Lower leg skin (tissue), 4 donors: ENCODE data around the gene SCN3A. TPM values are rescaled to one million over a fixed set of nuclear protein-coding genes. Genes with fewer than 3 reads are reported as not detected.

Experiments used
- DNase-seq, 2 donors: peaks; one replicate each; pipeline ENCODE4 v3.0.0-alpha.2; 2019; ENCODE audit warnings: low spot score in 2 of 2
- H3K4me3 ChIP-seq: fragments of 200-600 bp; sonication (generic); 2 replicates; pipeline ENCODE4 v1.5.1; 2017; ENCODE audit warnings: mild to moderate bottlenecking, low read depth; ENCODE audit not compliant: poor library complexity, severe bottlenecking
- POLR2A ChIP-seq, 2 donors: fragments of 450-650 bp; IDR thresholded peaks; one replicate each; pipeline ENCODE4 v1.6.1; 2016 to 2017; ENCODE audit warnings: antibody characterized with exemption in 2 of 2, mild to moderate bottlenecking in 1 of 2, moderate library complexity in 1 of 2
- WGBS, 2 donors: methylation state at CpG; one replicate each; pipeline ENCODE4 v1.1.5; 2018; 5-methylcytosine and 5-hydroxymethylcytosine counted together
- intact Hi-C: fragments of 100-400 bp; cut with DNase I; formaldehyde crosslinking; loops from one replicate; pipeline ENCODE4 v1.15.0; 2023; ENCODE audit warnings: low total_unique reads
- total RNA-seq, 4 donors: library from RNA; depleted of rRNA; stranded (reverse); fragments of >200 nt; gene quantifications; one replicate each; pipeline ENCODE4 v1.1.0, GENCODE V29; 2016
- TF ChIP-seq, protein P1 (sequence below), 3 donors: fragments of 450-650 bp; IDR thresholded peaks; one replicate each; pipeline ENCODE4 v1.5.1; 2016; ENCODE audit warnings: antibody characterized with exemption in 3 of 3, mild to moderate bottlenecking in 3 of 3, moderate library complexity in 2 of 3

Gene SCN3A
- total RNA-seq, 4 donors from 2014 or later = 0.11 to 0.78 (median 0.26) TPM

DNA sequence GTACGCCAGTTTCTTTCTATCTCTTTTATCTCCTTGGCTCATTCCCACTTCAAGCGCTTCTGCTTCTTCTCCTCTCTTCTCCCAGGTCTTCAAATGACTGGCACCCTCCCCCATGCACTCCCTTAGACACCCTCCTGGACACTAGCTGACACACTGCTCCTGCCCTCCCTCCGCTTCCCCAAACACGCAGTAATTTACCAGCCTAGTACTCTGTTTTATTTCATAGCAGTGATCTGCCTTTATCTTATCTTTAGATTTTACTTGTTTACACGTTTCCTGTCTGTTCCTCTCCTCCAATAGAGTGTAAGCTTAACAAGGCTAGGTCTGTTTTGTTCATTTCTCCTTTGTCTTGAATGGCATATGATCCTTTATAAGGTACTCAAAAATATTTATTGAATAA lies 93.9 kb downstream of the SCN3A start:
- no peak for DNase-seq
- TF ChIP-seq, protein P1, sequence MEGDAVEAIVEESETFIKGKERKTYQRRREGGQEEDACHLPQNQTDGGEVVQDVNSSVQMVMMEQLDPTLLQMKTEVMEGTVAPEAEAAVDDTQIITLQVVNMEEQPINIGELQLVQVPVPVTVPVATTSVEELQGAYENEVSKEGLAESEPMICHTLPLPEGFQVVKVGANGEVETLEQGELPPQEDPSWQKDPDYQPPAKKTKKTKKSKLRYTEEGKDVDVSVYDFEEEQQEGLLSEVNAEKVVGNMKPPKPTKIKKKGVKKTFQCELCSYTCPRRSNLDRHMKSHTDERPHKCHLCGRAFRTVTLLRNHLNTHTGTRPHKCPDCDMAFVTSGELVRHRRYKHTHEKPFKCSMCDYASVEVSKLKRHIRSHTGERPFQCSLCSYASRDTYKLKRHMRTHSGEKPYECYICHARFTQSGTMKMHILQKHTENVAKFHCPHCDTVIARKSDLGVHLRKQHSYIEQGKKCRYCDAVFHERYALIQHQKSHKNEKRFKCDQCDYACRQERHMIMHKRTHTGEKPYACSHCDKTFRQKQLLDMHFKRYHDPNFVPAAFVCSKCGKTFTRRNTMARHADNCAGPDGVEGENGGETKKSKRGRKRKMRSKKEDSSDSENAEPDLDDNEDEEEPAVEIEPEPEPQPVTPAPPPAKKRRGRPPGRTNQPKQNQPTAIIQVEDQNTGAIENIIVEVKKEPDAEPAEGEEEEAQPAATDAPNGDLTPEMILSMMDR (IDR thresholded peaks at IDR 0.05) = no peak
- no peak for TF ChIP-seq POLR2A (IDR thresholded peaks at IDR 0.05)
- intact Hi-C loops = no loop called here
- 67 to 76% methylated on average over 5 of the region's 5 CpGs for WGBS, 2 donors
- no peak overlapping the region for H3K4me3 ChIP-seq

DNA sequence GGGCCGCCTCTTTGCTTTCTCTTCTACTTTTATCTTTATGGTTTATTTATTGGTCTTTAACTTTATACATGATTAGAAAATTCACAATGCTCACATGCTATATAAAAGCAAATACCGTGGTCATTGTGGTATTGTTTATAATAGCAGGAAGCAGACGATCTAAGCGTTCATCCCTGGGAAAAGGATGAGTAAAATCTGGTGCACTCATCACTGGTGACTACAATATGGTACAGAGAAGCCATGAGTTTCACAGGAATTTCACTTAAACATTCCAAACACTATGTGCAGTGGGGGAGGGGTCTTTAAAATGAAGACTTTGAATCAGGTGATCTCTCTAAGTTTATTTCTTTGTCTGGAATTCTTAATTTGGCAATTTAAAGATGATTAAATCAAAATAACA lies 97.9 kb downstream of the SCN3A start:
- WGBS, 2 donors = 62 to 69% methylated on average over 4 of the region's 4 CpGs
- DNase-seq = no peak
- intact Hi-C loops = no loop called here
- no peak for TF ChIP-seq POLR2A (IDR thresholded peaks at IDR 0.05)
- TF ChIP-seq, protein P1 (IDR thresholded peaks at IDR 0.05) = no peak
- no peak overlapping the region for H3K4me3 ChIP-seq

DNA sequence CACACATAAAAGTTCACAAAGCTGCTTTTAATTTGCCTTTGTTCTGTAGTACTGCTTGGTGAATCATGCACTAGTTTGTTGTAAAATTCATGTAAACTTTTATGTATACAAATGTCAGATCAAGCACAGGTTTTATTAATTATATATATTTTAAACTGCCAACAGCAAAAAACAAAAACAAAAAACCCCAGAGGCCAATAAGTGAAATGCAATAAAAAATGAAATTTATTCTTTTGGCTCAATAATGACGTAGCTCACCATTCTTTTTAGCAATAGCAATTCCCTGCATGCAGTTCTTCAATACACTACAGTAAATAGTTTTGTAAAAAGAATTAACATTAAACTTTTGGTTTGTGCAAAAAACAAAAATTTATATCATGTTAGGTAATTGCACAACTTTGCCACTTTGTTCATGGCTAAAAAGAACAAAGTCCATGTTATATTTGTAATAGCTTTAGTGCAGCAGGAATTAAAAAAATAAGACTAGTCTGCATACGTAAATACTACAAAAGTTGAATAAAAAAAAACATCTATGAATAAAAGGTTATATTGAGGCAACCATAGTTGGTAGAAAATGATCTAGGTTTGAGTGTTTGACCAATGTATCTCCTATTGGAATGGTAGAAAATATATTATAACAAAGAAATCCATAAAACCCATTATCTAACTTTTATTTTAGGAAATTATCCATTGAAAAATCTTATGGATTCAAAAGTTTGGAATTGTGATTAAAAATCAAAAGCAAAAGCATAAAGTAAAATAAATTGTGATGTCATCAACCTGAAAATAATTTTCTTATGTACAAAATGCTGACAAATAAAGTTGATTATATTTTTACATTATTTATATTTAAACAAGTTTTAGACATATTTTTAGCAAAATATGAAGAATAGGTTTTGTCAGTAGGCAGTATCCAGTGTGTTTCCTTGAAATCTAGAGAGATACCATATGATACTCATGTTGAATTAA lies 115.6 kb downstream of the SCN3A start:
- intact Hi-C loops = no loop called here
- H3K4me3 ChIP-seq = no peak overlapping the region
- DNase-seq = no peak
- WGBS, 2 donors = 52 to 57% methylated on average over 2 of the region's 2 CpGs
- no peak for TF ChIP-seq POLR2A (IDR thresholded peaks at IDR 0.05)
- TF ChIP-seq, protein P1 (IDR thresholded peaks at IDR 0.05) = no peak

DNA sequence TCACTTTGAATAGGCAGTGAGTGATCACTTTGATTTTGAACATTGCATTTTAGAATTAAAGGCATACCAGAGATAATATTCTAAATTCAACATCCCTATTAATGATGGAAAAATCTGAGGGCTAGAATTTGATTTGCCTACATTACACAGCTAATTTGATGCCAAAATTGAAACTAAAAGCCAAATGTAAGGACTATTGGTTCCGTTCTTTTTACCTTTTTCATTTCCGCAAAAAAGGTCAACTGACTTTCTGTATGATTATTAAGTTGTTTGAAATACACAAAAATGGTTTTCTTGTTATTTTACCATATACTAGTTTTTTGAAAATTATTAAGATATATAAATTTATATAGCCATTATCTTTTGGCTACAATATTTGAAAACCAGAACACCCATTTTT lies 117.5 kb downstream of the SCN3A start:
- intact Hi-C loops = no loop called here
- no peak for DNase-seq
- WGBS, 2 donors = 82 to 91% methylated on average over 2 of the region's 2 CpGs
- H3K4me3 ChIP-seq = no peak overlapping the region
- no peak for TF ChIP-seq POLR2A (IDR thresholded peaks at IDR 0.05)
- TF ChIP-seq, protein P1 (IDR thresholded peaks at IDR 0.05) = no peak

DNA sequence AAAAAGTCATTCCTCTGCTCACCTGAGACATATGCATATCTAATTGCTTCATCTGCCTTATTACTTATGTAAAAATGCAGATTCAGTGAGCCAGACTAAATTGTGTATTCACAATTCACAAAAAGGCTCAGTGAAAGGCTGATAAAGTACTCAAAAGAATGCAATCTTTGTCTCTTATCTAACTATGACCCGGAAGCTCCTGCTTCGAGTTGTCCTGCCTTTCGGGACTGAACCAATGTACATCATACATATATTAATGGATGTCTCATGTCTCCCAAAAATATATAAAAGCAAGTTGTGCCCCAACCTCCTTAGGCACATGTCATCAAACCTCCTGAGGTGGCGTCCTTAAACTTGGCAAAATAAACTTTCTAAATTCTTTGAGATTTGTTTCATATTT lies 120.5 kb downstream of the SCN3A start:
- intact Hi-C loops = no loop called here
- H3K4me3 ChIP-seq = no peak overlapping the region
- no peak for DNase-seq
- 87 to 90% methylated on average over 4 of the region's 4 CpGs for WGBS, 2 donors
- no peak for TF ChIP-seq POLR2A (IDR thresholded peaks at IDR 0.05)

DNA sequence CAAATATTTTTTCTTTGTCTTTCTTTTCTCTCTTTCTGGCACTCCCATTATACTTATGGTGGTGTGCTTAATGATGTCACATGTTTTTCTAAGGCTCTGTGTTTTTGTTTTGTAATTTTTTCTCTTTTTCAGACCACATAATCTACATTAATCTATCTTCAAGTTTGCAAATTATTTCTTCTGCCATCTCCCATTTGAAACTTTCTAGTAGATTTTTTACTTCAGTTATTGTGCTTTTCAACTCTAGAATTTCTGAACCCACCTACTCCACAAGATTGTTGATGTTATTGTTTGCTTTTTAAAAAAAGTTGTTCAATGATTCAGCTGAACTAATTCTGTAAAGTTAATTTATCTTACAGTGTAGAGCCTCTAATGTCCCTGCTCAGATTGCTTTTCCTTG lies 121.4 kb downstream of the SCN3A start:
- no peak for TF ChIP-seq POLR2A (IDR thresholded peaks at IDR 0.05)
- TF ChIP-seq, protein P1 (IDR thresholded peaks at IDR 0.05) = no peak
- DNase-seq = no peak
- intact Hi-C loops = no loop called here
- H3K4me3 ChIP-seq = no peak overlapping the region
